ENCODE results near the gene ZNF107.
A peak's percentile ranks its signal among the peaks of the same experiment; 100 is the strongest.

Gene ZNF107

DNA sequence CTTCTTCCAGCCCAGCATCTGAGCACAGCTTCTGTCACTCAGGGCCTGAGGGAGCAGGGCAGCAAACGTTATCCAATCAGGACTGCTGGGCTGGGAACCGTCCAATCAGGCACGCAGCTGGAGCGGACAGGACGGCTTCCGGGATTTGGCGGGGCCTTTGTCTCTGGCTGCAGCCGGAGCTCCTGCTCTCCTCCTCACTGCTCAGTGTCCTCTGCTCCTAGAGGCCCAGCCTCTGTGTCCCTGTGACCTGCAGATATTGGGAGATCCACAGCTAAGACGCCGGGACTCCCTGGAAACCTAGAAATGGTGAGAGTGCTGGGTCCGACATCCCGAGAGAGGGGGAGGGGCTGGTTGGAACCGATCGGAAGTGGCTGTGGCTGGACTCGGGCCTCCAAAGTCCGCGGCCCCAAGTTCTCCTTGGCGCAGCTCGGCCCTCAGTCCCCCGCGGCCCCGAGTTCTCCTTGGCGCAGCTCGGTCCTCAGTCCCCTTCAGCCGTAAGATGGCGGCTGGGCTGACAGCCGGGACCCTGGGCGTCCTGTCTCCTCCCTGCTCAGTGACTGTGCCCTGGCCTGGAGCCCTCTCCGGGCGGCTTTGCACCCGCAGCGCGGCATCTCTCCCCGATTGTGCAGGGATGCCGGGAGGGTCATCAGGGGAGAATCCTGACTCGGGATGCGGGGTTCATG is at the start of gene ZNF107:
ZNF107 (plus strand) TSS at position 154 of the 683 bp plus-strand sequence; CDS start at position 304, 150 bp downstream.
- peak; percentile 92 for DNase-seq

- peak; percentile 1 for DNase-seq
Observed at GRCh38 chr7:64618785-64619456, 47.0 kb upstream of the ZNF107 start.

DNA sequence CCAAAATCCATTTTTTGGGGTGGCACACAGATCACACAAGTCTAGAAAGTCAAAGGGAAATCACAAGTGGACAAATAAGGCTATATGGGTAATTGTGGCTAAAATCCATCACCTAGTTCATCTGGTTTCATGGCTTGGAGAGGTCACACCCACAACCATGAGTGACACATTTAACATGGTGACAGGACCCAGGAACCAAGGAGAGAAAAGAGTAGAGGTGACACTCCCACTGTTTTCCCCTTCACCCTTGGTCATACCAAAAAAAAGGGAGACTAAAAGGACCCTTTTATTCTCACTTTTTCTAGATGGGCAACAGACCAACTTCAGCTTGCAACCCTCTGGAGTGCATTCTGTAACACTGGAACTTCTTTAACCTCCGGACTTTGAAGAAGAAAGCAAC is 46.2 kb upstream of the ZNF107 start:
- DNase-seq, result no peak

GRCh38 chr7:64621656-64622055 is 44.3 kb upstream of the ZNF107 start:
- DNase-seq, result no peak

DNA sequence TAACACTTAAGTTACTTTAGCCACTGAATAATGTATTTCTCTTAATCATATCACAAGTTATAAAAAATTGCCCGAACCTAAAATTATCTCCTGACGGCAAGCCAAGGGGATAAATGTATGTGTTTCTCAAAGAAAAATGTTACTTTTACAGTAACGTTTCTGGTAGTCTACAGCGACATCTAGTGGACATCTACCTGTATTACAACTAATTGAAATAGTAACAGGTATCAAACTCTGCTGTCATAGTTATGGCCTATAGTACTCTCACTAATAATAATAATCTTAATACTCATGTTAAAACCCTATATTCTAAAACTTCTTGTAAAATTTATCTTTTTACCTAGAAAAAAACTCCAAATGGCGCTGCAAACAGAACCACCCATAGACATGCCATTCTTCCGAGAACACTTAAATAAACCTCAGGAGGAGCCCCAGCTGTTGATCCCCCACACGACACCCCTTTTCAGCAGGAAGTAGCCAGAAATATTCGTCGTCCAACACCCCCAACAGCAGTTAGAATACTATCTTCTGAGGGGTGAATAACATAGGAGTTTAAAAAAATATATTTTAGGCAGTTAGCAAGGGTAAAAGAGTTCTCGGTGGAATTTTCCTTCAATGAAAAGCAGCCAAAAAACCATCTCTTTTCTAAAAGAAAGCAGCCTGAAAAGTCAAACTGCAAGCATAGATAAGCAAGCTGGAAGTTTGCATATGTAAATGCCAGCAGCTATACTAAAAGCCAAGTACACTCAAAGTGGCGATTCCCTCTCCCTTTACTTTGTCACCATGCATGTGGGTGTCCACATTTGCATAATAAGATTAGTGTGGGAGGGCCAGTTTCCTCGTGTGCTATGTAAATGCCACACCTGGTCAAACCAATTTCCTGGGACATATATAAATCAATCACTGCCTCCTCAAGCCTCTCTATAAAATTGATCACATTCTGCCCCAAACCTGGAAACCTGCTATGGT is 40.5 kb upstream of the ZNF107 start:
- no peak for DNase-seq

- DNase-seq, result no peak
Observed at GRCh38 chr7:64626083-64626469, 39.9 kb upstream of the ZNF107 start.

DNA sequence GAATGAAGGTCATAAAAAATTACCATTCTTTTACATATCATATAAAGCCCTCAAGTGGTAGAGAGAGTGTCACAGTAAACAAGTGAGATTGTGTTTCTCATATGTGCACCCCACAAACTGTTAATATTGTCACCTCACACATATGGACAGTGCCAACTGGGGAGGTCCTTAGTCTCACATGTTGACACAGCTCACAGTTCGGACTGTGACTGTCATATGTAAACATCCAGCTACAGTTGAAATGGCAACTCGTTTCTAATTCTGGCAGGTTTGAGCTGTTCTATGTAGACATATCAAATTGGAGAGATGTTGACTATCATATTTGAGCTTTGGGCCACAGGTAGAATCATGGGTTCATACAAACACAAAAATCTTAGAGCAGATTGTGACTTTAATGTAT is 39.4 kb upstream of the ZNF107 start:
- no peak for DNase-seq

DNA sequence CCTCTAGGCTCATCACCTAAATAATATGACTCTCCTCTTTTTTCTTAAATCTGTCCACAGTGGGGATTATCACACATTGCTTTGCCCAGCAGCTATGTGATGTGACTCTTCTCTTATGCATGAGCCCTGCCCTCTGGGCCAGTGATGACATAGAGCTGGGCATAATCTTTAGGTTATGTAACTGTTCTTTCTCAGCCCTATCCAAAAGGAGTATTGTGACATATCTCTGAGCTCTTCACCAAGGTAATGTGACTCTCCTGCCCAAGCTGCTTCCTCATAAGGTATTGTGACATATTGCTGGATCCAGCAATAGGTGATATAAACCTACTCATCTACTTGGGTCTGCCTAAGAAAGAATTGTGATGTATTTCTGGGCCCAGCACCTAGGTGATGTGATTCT is 37.7 kb upstream of the ZNF107 start:
- no peak for DNase-seq

GRCh38 chr7:64628721-64629120 is 37.2 kb upstream of the ZNF107 start:
- no peak for DNase-seq

DNA sequence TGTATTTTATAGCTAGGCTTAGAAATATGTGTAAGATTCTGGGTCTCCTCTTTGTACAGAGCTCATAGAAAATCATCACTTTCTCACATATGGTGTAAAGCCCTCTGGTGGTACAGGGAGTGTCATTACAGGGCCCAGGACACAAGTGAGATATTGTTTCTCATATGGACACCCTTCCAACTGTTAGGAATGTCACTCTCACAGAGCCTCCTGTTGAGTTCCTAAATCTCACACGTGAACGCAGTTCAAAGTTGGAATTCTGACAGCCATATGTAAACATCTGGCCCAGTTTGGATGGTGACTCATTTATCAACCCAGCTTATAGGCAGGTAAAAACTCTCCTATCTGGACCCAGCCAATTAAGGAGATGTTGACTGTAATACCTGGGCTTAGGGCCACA is 35.4 kb upstream of the ZNF107 start:
- no peak for DNase-seq

- DNase-seq, result no peak
Observed at GRCh38 chr7:64632029-64632428, 33.9 kb upstream of the ZNF107 start.

DNA sequence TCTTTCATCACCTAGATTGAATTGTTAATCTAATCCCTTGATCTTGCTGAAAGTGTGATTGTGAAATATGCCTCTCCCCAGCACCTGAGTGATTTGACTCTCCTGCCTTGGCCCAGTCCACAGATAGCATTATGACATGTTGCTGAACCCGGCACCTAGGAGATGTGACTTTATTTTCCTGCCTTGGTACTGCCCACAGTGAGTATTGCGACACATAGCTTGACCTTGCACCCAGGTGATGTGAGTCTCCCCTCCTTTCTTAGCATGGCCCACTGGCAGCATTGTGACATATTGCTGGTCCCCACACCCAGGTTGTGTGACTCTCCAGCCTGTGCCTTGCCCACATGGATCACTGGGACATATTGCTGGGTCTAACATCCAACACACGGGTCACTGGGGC is 32.5 kb upstream of the ZNF107 start:
- DNase-seq, result no peak

DNA sequence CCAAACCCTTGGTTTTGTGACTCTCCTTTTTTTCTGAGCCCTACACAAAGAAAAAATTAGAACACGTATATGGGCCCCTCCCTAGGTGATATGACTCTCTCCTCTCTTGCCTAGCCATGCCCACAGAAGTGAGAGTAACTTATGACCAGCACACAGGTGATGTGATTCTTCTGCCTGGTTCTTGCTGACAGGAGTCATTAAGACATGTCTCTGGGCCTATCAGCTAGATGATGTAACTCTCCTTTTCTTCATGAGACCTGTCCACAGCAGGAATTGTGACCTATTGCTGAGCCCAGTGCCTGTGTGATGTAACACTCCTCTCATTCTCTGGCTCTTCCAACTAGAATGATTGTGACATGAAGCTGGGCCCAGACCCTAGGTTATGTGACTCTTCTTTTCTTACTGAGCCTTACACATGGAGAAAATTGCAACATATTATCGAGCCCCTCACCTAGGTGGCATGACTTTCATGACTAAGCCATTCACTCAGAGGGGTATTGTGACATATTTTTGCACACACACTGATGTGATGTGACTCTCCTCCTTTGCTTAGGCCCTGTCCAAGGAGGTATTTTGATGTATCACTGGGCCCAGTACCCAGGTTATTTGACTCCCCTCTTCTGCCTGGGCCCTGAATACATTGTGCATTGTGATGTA is 31.4 kb upstream of the ZNF107 start:
- no peak for DNase-seq

- DNase-seq, result no peak
Observed at GRCh38 chr7:64636386-64636785, 29.5 kb upstream of the ZNF107 start.

DNA sequence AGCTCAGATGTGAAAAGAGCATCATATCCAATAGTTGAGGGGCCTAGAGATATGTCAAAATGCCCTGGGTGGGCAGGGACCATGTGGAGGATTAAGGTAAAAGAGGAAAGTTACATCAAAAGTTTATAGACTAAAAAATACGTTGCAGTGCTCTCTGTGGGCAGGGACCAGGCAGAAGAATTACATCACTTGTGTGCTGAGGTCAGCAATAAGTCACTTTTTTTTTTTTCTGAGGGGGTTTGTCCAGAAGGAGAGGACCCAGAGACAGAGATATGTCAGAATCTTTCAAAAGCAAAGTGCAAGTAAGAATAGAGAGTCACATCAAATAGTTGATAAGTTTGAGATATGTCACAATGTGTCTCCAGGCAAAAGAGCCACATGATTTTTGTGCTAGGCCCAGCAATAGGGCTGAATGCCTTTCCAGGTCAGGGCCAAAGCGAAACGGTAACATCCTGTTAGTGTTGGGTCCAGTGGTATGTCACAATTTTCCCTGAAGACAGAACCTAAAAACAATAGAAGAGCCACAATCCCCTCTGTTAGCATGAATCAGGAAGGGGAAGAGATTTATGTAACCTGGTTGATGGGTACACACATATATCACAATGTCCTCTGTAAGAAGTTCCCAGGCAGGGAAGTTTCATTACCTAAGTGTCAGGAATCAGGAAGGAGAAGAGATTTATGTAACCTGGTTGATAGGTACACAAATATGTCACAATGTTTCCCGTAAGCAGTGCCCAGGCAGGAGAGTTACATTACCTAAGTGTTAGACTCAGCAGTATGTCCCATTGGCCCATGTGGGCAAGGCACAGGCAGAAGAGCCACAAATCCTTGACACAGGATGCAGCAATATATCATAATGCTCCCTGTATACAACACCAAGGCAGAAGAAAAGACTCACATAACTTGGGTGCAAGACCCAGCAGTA is 28.1 kb upstream of the ZNF107 start:
- no peak for DNase-seq

- DNase-seq, result no peak
Observed at GRCh38 chr7:64638822-64639221, 27.1 kb upstream of the ZNF107 start.

GRCh38 chr7:64639267-64640001 is 26.5 kb upstream of the ZNF107 start:
- DNase-seq, result no peak

DNA sequence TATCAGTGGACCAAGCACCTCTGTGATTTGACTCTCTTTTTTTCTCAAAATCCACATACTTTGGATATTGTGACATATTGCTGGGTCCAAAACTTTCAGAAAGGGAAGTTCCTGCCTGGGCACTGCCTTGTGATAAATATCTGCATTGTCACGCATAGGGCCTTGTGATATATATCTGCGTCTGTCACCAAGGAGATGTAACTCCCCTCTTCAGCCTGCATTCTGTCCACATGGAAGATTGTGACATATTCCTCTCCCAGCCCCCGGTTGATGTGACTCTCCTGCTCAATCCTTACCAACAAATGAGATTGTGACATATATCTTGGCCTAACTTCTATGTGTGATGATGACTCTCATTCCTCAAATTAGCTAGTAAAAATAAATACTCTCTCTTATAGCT is 25.4 kb upstream of the ZNF107 start:
- DNase-seq, result no peak

DNA sequence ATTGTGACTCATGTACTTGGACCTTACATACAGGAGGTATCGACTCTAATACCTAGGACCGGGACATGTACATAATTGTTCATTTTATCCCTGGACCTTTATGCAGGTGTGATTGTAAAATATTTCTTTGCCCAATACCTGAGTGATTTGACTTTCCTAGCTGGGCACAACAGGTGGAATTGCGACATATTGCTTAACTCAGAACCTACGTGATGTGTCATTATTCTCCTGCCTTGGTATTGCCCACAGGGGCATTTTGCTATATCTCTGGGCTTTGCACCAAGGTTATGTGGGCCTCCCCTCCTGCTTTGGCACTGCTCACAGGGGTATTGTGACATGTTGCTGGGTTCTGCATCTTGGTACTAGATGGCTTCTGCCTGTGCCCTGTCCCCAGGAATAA is 23.9 kb upstream of the ZNF107 start:
- DNase-seq, result no peak

DNA sequence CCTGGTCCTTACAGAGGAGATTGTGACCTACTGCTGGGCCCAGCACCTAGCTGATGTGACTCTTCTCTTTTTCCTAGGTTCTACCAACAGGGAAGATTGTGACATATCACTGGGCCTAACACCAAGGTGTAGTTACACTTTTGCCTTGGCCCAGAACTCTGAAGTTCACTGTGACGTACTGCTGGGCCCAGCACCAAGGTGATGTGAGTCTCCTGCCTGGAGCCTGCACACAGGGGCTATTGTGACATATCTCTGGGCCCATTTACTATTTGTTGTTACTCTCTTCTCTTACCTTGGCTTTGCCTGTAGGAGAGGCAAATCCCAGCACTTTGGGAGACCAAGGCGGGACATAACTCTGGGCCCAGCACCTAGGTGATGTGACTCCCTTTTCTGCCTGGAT is 23.1 kb upstream of the ZNF107 start:
- no peak for DNase-seq

DNA sequence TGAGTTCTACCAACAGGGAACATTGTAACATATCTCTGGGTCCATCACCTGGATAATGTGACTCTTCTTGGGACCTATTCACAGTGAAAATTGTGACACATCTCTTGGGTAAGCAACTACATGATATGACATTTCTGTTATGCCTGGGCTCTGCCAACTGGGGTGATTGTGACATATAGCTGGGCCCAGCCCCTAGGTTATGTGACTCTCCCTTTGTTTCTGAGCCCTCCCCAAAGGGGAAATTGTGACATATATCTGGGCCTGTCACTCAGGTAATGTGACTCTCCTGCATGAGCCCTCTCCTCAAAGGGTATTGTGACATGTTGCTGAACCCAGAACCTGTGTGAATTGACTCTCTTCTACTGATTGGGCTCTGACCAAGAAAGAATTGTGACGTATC is 22.4 kb upstream of the ZNF107 start:
- no peak for DNase-seq
